ENCODE measurements around the gene BOC. TPM values are rescaled to one million over a fixed set of nuclear protein-coding genes. Genes with fewer than 3 reads are reported as not detected.

The BOC gene
- total and polyA plus RNA-seq, 2 donors (not counting 1 experiment from before 2014, with no cell fraction given), result 2.1 to 4.2 TPM

- no peak overlapping the region for H2AFZ ChIP-seq (ENCODE audit: low read length)
- H3K9ac ChIP-seq (ENCODE audit: insufficient read depth, low read length), result no peak overlapping the region
- H3K27ac ChIP-seq (ENCODE audit: insufficient read depth, low read length), result no peak overlapping the region
- peaks cover 7% of the 10 kb centered on the region for H3K4me1 ChIP-seq (ENCODE audit: control insufficient read depth, extremely low read depth, insufficient read depth, low read length)
- no peak for DNase-seq (ENCODE audit: low read depth in 2 of 2)
- TF ChIP-seq EZH2 (IDR thresholded peaks at IDR 0.05; ENCODE audit: low read length, missing control alignments) (no peak), CTCF (conservative IDR thresholded peaks at IDR 0.05 in 1 of 2, IDR thresholded peaks at IDR 0.05 in 1 of 2; ENCODE audit: low read depth in 1 of 2, low read length in 2 of 2) (no peak)
- H3K4me2 ChIP-seq (ENCODE audit: extremely low read depth, insufficient read depth, low read length), result no peak overlapping the region
- H4K20me1 ChIP-seq (ENCODE audit: control insufficient read depth, extremely low read depth, insufficient read depth, low read length), result no peaks in the 10 kb centered on the region
- no peaks in the 10 kb centered on the region for H3K79me2 ChIP-seq (ENCODE audit: control insufficient read depth, insufficient read depth, low read length)
- H3K27me3 ChIP-seq (ENCODE audit: control insufficient read depth, insufficient read depth, low read length), result no peaks in the 10 kb centered on the region
- no peak overlapping the region for H3K4me3 ChIP-seq (replicated peaks in 1 of 4; ENCODE audit: control extremely low read depth in 1 of 4, insufficient read depth in 1 of 4, low read depth in 3 of 4, low read length in 4 of 4)
- no peaks in the 10 kb centered on the region for H3K9me3 ChIP-seq (ENCODE audit: control insufficient read depth, insufficient read depth, low read depth, low read length)
- H3K36me3 ChIP-seq (ENCODE audit: control insufficient read depth, insufficient read depth, low read length), result no peaks in the 10 kb centered on the region
These were observed 39.2 kb downstream of the BOC start for GRCh38 chr3:113250566-113250965.

GRCh38 chr3:113251817-113252216 is 40.5 kb downstream of the BOC start:
- Histone ChIP-seq H3K27ac (ENCODE audit: insufficient read depth, low read length) (no peak overlapping the region), H4K20me1 (ENCODE audit: control insufficient read depth, extremely low read depth, insufficient read depth, low read length) (no peaks in the 10 kb centered on the region)

GRCh38 chr3:113252553-113252952 is 41.2 kb downstream of the BOC start:
- Histone ChIP-seq H2AFZ (ENCODE audit: low read length) (no peak overlapping the region), H3K36me3 (ENCODE audit: control insufficient read depth, insufficient read depth, low read length) (no peaks in the 10 kb centered on the region), H3K4me2 (ENCODE audit: extremely low read depth, insufficient read depth, low read length) (no peak overlapping the region)

More at GRCh38 chr3:113251817-113252216, 40.5 kb downstream of the BOC start:
- DNase-seq (ENCODE audit: low read depth in 2 of 2), result no peak
- Histone ChIP-seq H3K4me3 (replicated peaks in 1 of 4; ENCODE audit: control extremely low read depth in 1 of 4, insufficient read depth in 1 of 4, low read depth in 3 of 4, low read length in 4 of 4) (no peak overlapping the region), H3K9ac (ENCODE audit: insufficient read depth, low read length) (no peak overlapping the region), H3K79me2 (ENCODE audit: control insufficient read depth, insufficient read depth, low read length) (no peaks in the 10 kb centered on the region), H3K36me3 (ENCODE audit: control insufficient read depth, insufficient read depth, low read length) (no peaks in the 10 kb centered on the region), H3K4me2 (ENCODE audit: extremely low read depth, insufficient read depth, low read length) (no peak overlapping the region), H2AFZ (ENCODE audit: low read length) (no peak overlapping the region), H3K27me3 (ENCODE audit: control insufficient read depth, insufficient read depth, low read length) (no peaks in the 10 kb centered on the region), H3K9me3 (ENCODE audit: control insufficient read depth, insufficient read depth, low read depth, low read length) (no peaks in the 10 kb centered on the region), H3K4me1 (ENCODE audit: control insufficient read depth, extremely low read depth, insufficient read depth, low read length) (peaks cover 7% of the 10 kb centered on the region)
- TF ChIP-seq EZH2 (IDR thresholded peaks at IDR 0.05; ENCODE audit: low read length, missing control alignments) (no peak), CTCF (conservative IDR thresholded peaks at IDR 0.05 in 1 of 2, IDR thresholded peaks at IDR 0.05 in 1 of 2; ENCODE audit: low read depth in 1 of 2, low read length in 2 of 2) (no peak)

More at GRCh38 chr3:113252553-113252952, 41.2 kb downstream of the BOC start:
- Histone ChIP-seq H4K20me1 (ENCODE audit: control insufficient read depth, extremely low read depth, insufficient read depth, low read length) (no peaks in the 10 kb centered on the region), H3K79me2 (ENCODE audit: control insufficient read depth, insufficient read depth, low read length) (no peaks in the 10 kb centered on the region), H3K4me3 (replicated peaks in 1 of 4; ENCODE audit: control extremely low read depth in 1 of 4, insufficient read depth in 1 of 4, low read depth in 3 of 4, low read length in 4 of 4) (no peak overlapping the region), H3K9ac (ENCODE audit: insufficient read depth, low read length) (no peak overlapping the region), H3K27ac (ENCODE audit: insufficient read depth, low read length) (no peak overlapping the region), H3K4me1 (ENCODE audit: control insufficient read depth, extremely low read depth, insufficient read depth, low read length) (peaks cover 7% of the 10 kb centered on the region), H3K9me3 (ENCODE audit: control insufficient read depth, insufficient read depth, low read depth, low read length) (no peaks in the 10 kb centered on the region), H3K27me3 (ENCODE audit: control insufficient read depth, insufficient read depth, low read length) (no peaks in the 10 kb centered on the region)
- TF ChIP-seq EZH2 (IDR thresholded peaks at IDR 0.05; ENCODE audit: low read length, missing control alignments) (no peak), CTCF (conservative IDR thresholded peaks at IDR 0.05 in 1 of 2, IDR thresholded peaks at IDR 0.05 in 1 of 2; ENCODE audit: low read depth in 1 of 2, low read length in 2 of 2) (no peak)
- no peak for DNase-seq (ENCODE audit: low read depth in 2 of 2)

All from fibroblast of lung (primary cell).